DND-41 (cell line): ENCODE results near the gene SPTLC3.

Experiments
- CTCF ChIP-seq: IDR thresholded peaks from 2 replicates; pipeline ENCODE4 v1.5.1; 2012; ENCODE audit warnings: borderline replicate concordance, low read length, moderate library complexity, mild to moderate bottlenecking; ENCODE audit not compliant: poor library complexity, severe bottlenecking; ENCODE audit errors: extremely low read depth
- EZH2 ChIP-seq: IDR thresholded peaks from 3 replicates; pipeline ENCODE4 v1.6.1; 2012; ENCODE audit warnings: borderline replicate concordance, low read depth, mild to moderate bottlenecking, moderate library complexity, low read length, inconsistent platforms; ENCODE audit not compliant: severe bottlenecking

DNA sequence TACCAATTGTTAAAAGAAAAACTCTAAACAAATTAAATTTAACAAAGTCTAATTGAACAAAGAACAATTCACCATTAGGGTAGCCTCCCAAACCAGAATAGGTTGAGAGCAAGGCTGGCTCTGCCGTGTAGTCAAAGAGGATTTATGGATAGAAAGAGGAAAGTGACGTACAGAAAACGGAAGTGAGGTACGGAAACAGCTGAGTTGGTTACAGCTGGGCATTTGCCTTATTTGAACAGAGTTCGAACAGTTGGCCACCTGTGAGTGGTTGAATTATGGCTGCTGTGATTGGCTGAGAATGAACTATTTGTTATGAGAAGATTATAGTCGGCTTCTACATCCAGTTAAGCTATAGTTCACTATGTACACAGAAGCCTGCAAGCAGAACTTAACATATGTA lies 193.8 kb downstream of the SPTLC3 start:
- TF ChIP-seq CTCF (no peak), EZH2 (no peak)
